Skin of body (tissue), 2 donors: Measurements from ENCODE around the gene DNAH12. TPM values are rescaled to one million over a fixed set of nuclear protein-coding genes. Genes with fewer than 3 reads are reported as not detected.
"Not testable (repeated sequence)": the region's sequence is repeated elsewhere in the genome, so short reads cannot be mapped to it uniquely, and the experiment has no call there.

Experiments
- DNase-seq: peaks from one replicate; lab custom pipeline; 2025; lab: John Stamatoyannopoulos, UW
- total RNA-seq: library from RNA; depleted of rRNA; stranded (reverse); fragments of >200 nt; gene quantifications from one replicate; pipeline ENCODE4 v1.2.3, GENCODE V29; 2014

The DNAH12 gene
- total RNA-seq, 1 donor from 2014 or later: 2.1 TPM

DNA sequence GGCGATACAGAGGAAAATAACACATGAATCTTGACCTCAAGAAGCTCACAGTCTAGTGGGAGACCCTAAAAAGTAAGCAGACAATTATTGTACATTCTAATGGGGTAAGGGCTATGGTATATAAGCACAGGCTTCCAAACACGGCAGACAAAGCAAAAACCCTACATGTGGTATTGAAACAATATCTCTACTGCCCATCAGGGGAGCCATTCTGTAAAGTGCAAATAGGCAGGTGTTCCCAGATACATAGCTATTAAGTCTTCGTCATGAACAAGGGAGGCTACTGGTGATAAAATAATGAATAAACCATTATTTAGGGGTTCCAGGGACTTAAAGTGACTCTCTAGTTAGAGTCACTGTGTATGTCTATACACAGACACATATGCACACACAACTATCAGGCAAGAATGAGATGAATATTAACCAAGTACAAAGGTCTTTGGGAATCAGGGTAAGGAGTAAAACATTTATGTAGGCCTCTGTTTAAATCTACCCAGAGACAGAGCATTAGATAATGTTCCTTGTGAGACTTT is 213.0 kb downstream of the DNAH12 start:
- no peak for DNase-seq

DNA sequence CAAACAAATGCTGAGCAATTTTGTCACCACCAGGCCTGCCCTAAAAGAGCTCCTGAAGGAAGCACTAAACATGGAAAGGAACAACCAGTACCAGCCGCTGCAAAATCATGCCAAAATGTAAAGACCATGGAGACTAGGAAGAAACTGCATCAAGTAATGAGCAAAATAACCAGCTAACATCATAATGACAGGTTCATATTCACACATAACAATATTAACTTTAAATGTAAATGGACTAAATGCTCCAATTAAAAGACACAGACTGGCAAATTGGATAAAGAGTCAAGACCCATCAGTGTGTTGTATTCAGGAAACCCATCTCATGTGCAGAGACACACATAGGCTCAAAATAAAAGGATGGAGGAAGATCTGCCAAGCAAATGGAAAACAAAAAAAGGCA is 217.6 kb downstream of the DNAH12 start:
- not testable (repeated sequence) for DNase-seq

DNA sequence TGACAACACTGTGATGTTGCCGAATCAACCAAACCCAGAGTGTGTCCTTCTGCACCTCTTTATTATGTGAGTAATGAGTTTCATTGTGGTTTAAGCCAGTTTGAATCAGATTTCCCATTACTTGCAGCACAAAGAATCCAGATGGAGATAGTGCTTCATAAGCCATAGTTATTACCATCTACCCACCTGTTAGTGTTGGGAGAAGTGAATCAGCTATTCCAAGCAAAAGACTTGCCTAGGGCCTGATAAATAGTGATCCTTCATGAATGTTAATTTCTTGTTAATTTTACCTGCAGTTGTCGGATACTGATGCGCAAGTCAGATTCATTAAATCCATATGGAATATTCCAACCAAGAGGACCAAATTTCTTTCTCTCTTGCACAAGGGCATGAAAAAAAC is 229.9 kb downstream of the DNAH12 start:
- DNase-seq: no peak

DNA sequence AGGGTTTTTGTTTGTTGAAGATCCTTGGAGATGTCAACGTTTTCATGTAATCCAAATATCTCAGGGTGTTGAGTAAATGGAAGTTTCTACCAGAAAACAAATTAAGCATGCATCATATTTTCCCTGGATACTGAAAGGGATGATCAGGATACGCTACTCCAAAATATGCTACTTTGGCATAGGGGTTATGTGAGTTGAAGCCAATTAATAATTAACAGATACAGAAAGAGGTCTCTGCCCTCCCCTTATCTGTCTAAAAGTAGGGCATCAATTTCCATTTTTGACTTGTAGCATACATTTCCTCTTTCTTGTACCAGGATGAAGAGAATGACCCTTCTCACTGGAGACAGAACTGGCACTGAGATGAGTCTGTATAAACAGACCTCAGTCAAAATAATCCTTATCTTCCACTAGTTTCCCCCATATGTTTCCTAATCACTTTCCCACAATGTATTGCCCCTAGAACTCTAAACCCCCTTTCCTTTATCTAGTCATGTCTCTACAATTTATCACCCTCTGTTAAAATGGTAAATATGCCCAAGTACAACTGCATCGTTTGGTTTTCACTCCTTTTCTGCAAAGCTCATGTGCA is 234.3 kb downstream of the DNAH12 start:
- no peak for DNase-seq

DNA sequence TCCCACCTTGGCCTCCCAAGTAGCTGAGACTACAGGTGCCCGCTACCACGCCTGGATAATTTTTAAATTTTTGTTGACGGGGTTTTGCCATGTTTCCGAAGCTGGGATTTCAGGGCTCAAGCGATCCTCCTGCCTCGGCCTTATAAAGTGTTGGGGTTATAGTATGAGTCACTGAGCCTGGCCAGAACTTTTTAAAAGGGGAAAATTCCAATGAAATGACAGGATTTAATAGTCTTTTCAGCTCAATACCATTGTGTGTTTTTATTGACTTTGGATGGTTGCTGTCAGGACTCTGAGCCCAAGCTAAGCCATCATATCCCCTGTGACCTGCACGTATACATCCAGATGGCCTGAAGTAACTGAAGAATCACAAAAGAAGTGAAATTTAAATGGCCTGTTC is 240.6 kb downstream of the DNAH12 start:
- DNase-seq: not testable (repeated sequence)

DNA sequence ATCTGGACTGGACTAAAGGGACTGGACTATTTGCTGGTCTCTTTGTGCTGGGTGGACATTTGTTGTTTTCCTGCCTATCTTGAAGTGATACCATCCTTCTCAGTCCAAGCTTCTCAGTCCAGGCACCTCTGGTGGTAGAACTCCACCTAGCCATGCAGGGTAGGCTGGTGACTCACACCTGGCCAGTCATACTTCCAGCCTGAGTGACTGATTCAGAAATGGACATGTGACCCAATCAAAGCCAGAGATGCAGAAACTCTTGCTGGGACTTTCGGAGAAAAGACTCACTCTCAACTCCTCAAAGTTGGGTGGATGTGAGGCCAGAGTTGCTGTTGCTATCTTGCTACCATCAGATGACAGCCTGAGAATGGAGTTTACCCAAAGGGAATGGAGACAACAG is 246.1 kb downstream of the DNAH12 start:
- no peak for DNase-seq

DNA sequence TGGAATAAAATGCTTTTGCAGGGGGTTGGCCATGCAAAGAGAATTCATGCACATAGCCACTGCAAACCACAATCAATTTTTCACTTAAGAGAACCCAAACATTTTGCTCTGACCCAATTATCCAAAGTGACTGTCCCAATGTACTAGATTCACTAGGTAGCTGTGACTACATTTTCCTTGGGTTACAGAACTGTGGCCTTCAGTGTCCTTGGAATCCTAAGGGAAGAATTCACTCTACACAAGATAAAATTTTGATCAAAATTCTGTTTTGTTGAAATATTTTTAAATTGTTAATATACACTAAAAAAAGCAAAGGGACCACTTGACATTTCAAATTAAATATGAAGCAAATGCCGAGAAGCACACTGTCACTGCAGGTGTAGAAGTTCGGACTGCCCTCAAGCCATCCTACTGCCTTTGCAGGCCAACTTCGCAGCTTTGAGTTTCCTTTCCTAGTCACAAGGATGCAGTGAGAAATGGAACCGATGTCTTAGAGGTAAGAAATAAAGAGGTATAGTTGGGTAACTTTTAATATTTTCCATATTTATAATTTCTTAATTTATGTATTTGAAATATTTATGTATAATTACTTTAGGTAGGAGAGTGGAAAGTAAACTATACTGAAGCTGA is 251.1 kb downstream of the DNAH12 start:
- no peak for DNase-seq

DNA sequence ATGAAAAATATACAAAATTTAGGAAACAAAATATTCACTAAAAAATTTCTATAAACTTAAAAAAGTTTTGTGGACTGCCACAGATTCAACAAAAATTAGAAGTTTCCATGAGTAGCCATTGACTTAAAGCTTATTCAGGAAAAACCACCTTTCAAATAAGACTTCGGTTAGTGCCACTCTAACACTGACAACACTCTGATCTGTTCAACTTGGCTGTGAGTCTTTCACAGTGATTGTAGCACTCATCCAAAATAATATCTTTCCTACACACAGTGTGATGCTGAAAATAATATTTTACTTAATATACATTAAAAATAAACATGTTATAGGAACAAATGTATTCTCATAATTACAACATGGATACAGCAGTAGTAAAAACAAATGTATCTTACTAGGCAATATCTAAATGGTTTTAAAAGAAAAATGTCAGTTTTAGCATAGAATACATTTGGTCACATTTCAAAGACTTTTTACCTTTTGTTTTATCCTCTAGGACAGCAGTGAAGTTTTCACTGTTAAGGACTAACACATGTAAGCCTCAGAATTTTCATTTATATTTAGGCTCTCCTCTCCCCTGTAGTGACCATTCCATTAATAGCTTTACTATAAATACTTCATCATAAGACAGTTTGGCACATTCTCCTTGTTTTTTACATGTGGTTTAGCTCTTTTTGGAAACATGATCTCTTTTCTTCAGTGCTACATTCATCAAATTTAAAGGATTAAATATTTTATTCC is 251.8 kb downstream of the DNAH12 start, which contains the start of gene ASB14:
Gene ASB14 (minus strand): TSS at position 527 of the 738 bp plus-strand sequence. CDS start 652 bp downstream, outside the sequence.
- no peak for DNase-seq

DNA sequence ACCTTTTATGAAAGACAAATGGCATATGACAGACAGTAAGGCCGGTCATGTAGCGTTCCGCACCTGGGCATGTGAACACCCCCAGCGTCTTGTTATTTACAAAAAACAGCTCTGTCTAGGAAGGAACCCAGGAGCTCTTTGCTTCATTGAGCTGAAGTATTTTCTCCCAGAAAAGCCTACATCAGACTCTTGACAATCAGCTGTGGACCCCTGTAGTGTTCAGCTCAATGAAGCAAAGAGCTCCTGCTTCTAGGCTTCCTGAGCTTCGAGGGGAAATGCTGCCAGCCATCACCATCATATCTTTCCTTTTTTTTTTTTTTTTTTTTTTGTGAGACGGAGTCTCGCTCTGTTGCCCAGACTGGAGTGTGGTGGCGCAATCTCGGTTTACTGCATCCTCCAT is 255.7 kb downstream of the DNAH12 start:
- DNase-seq: no peak

DNA sequence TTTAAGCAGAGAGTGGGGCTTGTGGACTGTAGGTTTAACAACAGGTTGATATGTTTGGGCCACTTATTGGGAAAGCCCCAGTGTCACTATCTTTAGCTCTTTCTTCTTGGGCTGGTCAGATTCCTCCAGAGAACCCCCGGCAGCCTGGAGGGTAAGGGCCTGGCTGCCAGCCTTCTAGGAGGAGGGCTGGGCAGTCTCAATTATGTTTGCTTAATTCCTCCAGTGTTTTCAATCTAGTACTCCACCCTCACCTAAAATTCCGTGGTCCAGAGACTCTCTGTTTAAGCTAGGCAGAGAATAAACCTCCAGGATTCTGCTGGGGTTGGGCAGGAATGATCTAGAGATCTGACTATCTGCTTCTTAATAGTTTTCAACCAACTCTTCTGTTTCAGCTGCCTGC is 256.9 kb downstream of the DNAH12 start:
- no peak for DNase-seq

DNA sequence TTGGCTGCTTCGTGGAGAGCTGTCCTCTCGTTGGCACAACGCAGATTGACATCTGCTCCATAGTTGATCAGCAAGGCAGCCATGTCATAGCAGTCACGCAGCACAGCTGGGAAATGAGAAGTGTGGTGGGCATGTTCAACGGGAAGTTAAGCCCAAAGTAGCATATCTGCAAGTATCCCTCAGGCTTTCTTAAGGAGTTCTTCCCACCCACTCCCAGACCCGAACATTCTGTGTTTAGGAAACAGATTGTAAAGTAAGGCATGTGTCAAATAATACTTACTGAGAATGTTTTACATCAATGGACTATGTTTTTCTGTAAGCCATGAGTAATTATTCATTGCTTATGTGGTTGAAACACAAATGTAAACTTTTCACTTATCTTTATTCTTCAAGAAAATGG is 260.8 kb downstream of the DNAH12 start:
- DNase-seq: no peak

DNA sequence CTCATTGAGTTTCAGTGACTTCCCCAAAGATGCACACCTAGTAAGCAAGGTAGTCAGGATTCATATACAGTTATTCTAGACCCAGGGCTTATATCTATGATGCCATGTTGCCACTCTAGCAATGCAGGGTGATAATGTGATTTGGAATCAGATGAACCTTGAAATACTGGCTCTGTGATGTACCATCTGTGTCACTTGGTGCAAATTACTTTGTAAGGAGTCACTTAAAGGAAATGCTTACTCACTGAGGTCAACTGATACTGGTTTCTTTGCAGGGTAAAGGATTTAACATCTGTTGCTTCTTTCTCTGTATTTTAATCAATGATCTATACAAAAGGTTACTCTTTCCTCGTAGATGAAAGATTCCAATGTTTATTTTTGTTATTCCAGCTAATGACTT is 262.4 kb downstream of the DNAH12 start:
- DNase-seq: no peak

DNA sequence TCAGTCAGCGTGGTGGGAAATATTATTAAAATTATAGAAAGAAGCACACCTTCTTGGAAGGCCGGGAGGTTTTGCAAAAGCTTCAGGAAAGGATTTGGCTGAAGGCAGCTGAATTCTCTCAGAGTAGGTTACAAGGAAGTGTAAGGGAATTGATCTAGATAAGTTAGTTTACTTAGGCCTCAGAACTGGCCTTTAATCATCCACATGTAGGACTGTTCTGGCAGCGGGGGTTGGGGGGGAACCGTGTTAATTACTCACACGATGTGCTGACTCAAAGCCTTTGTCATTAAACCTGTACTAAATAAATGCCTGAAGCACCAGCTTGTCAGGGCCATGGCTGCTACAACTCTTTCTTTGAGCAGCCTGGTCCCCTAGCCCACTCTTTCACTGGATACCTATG is 264.5 kb downstream of the DNAH12 start:
- DNase-seq: no peak

DNA sequence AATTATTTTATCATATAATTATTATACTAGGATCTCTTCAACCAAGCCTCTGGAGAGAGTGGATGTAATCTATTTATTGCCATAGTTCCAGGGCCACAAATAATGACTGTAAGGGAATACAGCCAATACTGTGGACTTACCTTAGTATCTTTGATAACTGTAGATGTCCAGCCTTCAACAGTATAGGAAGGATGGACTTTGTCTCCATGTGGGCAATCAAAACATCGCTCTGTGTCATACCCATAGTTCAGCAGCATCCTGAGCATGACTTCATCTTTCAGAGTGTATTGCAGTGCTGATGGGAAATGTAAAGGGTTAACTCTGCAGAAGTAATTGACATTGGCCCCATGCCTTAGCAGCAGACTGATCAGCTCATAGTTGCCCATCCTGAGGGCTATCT is 265.9 kb downstream of the DNAH12 start:
- no peak for DNase-seq

DNA sequence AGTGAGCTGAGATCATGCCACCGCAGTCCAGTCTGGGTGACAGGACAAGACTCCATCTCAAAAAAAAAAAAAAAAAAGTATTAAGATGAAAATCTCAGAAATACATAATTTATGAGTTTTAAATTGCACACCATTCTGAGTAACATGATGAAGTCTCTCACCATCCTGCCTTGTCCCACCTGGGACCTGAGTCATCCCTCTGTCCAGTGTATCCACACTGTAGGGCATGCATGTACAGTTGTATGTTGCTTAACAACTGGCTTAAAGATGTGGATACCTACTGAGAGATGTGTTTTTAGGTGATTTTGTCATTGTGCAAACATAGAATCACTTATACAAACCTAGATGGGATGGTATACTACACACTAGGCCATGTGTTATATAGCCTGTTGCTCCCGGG is 268.8 kb downstream of the DNAH12 start:
- DNase-seq: no peak

DNA sequence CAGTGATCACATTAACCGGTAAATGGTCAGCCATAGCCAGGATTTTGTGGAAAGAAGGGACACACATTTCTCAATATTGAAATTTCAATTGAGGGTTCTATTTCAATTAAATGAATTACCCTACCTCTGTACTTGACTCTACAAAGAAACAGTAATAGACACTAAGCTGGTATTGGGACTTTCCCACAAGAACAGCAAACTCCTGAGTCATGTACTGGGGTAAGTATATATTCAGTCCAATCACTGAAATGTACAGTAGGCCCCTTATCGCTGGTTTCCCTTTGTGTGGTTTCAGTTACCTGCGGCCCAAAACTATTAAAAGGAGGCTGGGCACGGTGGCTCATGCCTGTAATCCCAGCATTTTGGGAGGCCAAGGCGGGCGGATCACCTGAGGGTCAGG is 269.3 kb downstream of the DNAH12 start:
- DNase-seq: no peak

DNA sequence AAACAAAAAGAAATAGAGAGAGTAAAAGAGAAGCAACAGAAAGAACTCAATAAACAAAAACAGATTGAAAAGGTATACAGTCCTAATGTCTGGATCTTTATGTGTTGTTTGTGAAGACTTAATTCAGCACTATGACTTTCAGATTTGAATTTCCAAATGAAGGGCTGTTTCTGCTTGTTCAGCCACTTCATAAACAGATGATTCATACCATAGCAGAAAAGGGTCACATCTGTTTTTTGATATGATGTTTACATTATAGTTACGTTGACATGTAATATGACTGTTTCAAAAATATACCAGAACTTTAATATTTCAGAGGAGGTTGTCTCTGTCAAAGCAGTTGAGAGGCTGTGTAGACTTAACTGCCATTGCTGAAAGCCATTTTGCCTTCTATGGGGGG is 275.7 kb downstream of the DNAH12 start:
- DNase-seq: no peak

DNA sequence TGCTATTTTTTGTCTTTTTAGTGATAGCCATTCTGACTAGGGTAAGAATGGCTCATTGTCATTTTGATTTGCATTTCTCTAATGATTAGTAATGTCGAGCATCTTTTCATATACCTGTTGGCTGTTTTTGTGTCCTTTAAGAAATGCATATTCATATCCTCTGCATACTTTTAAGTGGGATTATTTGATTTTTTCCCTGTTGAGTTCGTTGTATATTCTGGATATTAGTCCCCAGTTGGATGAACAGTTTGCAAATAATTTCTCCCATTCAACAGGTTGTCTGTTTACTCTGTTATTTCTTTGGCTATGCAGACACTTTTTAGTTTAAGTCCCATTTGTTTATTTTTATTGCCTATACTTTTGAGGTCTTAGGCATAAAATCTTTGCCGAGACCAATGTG is 282.2 kb downstream of the DNAH12 start:
- DNase-seq: no peak

DNA sequence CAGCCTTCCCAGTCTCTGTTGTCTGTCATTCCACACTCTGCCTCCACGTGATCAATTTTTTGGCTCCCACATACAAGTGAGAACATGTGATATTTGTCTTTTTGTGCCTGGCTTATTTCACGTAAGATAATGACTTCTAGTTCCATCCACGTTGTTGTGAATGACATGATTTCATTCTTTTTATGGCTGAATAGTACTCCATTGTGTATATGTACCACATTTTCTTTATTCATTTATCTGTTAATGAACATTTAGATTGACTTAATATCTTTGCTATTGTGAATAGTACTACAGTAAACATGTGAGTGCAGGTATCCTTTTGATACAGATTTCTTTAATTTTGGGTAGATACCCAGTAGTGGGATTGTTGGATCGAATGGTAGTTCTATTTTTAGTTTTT is 283.0 kb downstream of the DNAH12 start:
- no peak for DNase-seq

DNA sequence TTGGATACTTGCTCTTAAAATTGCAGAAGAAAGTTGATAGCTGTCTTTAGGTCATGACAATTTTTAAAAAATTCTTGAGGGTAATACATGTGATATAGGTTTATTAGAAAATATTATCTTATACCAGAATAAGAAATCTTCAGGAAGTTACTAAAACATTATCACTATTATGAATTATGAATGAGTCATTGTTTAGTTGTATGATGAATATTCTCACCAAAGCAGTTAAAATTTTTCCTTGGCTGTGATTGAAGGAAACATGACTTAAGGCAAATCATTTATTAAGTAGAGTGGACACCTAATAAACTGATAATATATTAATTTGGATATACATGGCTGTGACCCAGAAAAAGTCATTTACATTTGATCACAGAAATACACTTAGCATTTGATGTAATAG is 286.5 kb downstream of the DNAH12 start:
- DNase-seq: no peak

DNA sequence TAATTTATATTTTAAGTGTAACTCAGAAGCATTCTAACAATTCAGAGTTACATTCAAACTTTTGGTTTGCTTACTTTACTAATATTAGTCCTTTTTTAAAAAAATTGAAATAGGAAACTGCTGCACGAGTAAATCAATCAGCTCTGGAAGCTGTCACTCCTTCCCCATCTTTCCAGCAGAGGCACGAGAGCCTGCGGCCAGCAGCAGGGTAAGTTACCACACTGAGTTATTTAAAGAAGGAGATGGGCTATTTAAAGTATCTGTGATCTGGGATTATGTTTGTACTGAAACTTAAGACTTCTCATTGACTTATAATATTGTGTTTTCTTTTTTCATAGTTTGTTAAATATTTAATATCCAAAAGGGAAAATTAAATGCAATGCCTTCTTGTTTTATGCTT is 287.3 kb downstream of the DNAH12 start:
- no peak for DNase-seq

DNA sequence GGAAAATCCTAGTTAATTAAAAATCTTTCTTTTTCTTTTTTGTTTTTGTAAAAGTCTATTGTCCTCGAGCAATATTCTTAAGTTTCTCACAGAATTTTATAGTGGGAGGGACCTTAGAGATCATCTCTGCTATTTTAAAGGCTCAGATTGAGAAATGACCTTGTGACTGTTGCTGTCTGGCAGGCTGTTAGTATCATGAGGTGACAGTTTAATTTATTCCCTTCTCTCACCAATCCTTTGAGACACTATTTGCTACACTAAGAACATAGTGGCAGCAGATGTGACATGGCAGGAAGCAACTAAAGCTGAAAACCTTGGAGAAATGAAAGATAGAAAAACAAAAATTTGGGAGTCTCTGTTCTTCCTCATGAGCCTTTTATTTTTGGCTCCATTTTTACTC is 291.7 kb downstream of the DNAH12 start:
- DNase-seq: no peak

DNA sequence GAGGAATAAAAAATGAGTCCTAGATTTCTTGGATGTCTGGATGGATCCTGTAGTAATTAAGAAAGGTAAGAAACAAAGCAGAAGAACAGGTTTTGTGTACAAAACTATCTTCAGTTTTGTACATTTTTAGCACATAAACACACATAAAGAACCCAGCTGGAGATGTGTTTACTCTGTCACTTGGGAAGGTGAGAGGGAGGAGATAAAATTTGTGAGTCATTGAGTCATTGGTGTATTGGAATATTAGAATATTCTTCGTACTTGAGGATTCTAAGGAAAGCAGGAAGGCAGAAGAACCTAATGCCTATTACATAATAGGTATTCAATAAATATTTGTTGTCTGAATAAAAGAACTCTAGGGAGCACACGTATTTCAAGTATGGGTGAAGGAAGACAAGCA is 299.2 kb downstream of the DNAH12 start:
- no peak for DNase-seq
